LNCAP (cell line): Measurements from ENCODE around the gene P4HA2.

Experiments
- TF ChIP-seq, protein P1 (sequence below): fragments of 450-650 bp; IDR thresholded peaks from 2 replicates; pipeline ENCODE4 v1.5.1; 2017; ENCODE audit warnings: mild to moderate bottlenecking

The P4HA2 gene

DNA sequence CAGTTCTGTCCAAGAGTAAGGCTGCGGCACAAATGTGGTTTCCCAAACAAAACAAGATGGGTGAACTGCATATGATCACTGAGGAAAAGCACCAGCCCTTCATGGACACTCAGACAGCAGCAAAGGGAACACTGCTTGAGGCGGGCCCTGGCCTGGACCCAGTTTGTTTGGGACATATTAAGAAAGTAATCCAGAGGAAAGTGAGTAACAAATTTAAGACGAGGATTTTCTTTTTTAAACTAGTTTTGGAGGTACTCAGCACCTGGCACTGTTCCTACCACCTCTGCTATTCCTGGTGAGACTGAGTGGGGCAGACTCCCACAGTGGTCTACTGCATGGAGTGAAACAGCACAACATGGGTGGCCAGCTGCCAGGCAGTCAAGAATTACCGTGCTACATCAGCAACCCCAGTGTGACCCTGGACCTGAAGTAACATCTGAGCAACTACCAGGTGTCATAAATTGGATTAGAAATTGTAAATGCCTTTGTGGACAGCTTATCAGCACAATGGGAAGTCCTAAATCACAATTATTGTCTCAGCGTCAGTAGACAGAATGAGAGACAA is 28.5 kb downstream of the P4HA2 start:
- TF ChIP-seq, protein P1, sequence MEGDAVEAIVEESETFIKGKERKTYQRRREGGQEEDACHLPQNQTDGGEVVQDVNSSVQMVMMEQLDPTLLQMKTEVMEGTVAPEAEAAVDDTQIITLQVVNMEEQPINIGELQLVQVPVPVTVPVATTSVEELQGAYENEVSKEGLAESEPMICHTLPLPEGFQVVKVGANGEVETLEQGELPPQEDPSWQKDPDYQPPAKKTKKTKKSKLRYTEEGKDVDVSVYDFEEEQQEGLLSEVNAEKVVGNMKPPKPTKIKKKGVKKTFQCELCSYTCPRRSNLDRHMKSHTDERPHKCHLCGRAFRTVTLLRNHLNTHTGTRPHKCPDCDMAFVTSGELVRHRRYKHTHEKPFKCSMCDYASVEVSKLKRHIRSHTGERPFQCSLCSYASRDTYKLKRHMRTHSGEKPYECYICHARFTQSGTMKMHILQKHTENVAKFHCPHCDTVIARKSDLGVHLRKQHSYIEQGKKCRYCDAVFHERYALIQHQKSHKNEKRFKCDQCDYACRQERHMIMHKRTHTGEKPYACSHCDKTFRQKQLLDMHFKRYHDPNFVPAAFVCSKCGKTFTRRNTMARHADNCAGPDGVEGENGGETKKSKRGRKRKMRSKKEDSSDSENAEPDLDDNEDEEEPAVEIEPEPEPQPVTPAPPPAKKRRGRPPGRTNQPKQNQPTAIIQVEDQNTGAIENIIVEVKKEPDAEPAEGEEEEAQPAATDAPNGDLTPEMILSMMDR, result no peak

DNA sequence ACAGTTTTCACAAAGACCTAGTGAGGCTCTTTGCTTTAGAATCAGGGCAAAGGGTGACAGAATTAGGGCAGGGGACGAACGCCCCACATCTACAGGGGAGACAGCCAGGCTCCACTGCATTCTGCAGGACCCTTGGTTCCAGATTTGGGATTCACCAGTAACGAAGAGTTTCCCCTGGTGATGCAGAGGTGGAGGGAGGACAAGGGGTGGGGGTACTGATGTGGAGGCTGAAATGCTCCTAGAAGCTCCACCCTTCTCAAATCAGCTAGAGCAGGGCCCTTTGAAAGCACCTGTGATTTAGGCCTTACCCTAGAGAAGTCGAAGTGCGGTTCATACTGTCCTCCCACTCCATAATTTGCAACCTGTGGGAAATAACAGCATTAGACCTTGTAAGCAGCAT is 29.1 kb downstream of the P4HA2 start:
- TF ChIP-seq, protein P1, result no peak

DNA sequence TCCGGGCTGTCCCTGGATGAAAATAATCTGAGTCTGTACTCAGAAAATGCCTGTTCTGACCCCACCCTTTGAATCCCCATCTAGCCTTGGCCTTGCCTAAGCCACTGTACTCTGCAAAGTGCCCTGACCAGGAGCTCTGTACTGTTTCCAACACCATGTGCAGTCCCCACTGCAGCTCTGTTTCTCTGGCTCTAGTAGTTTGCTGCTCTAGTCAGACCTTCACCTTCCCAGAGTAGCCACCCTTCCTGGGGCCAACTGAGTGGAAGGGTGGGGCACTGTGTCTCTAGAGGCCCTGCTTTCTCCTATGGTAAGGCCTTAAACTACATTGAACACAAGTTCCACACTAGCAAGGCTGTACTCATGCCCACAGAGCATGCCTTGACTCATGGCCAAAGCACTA is 31.9 kb downstream of the P4HA2 start:
- TF ChIP-seq, protein P1, result no peak

DNA sequence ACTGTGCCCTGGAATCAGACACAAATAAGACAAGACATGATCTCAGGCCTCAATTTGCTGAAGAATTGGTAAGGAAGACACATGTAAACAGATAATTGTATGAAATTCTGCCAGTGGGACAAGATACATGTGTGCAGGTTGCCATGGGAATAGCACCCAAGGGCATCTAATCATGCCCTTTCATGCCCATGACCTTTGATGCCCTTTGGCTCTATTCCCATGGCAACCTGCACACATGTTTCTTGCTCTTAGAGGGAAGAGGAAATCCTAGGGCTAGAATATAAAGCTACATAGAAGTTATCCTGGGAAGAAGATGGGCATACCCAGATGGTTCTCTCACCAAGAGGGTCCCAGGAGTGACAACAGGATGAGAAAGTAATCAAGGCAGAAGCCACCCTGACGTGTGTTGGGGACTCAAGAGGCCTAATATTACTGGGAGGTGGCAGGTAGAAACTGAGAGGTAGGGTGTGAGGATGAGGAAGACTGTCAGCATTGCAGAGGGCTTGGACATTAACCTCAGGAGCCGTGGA is 34.4 kb downstream of the P4HA2 start:
- TF ChIP-seq, protein P1, result no peak

DNA sequence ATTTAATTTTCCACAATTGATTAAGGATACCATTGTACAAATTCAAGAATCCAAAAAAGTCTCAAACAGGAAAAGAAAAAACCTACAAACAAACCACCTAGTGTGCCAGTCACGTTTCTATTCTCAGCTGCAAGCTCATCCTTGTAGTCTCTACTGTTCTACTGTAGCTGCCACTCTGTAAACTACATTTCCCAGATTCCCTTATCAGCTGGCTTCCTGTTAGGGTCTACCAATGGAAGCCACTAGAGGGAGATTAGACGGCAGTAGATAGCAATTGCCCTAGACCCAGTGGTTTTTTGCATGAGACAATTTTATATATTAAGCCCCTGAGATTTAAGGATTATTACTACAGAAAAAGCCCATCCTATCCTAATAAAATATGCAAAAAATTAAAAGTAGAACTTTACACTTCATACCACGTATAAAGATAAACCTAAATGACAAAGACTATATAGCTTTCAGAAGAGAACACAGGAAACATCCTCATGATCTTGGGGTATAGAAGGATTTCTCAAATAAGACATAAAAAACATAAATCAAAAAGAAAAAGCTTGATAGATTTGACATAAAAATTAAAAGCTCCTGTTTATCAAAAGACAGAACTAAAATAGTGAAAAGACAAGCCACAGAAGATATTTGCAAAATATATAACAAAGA is 37.4 kb downstream of the P4HA2 start:
- TF ChIP-seq, protein P1, result peak; percentile 61

DNA sequence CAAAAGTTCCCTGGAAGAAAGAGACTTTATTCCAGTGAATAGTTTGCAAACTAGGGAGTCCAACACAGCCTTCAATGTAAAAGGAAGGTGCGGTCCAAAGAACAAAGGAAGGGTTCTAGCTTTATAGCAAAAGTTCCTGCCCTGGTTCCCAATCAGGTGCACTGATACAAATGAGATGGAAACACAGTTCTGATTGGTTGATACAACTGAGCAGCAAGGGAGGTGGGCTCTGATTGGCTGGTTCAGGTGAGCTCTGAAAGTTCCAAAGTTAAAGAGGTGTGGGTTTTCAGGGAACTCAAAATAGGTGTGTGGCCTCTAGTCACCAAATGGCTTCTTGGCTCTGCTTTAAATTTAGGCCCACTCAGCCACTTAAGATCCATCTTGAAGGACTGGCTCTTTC is 43.1 kb downstream of the P4HA2 start:
- TF ChIP-seq, protein P1, result no peak

DNA sequence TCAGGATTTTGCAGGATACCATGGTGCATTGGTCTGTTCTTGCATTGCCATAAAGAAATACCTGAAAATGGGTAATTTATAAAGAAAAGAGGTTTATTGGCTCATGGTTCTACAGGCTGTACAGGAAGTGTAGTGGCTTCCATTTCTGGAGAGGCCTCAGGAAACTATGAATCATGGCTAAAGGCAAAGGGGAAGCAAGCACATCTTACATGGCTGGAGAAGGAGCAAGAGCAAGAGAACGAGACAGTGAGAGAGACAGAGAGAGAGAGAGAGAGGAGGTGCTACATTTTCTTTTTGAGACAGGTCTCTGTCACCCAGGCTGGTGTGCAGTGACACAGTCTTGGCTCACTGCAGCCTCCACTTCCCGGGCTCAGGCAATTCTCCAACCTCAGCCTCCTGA is 43.9 kb downstream of the P4HA2 start:
- TF ChIP-seq, protein P1, result no peak
